ENCODE results near the gene STON2. TPM values are rescaled to one million over a fixed set of nuclear protein-coding genes. Genes with fewer than 3 reads are reported as not detected.

The STON2 gene, protein sequence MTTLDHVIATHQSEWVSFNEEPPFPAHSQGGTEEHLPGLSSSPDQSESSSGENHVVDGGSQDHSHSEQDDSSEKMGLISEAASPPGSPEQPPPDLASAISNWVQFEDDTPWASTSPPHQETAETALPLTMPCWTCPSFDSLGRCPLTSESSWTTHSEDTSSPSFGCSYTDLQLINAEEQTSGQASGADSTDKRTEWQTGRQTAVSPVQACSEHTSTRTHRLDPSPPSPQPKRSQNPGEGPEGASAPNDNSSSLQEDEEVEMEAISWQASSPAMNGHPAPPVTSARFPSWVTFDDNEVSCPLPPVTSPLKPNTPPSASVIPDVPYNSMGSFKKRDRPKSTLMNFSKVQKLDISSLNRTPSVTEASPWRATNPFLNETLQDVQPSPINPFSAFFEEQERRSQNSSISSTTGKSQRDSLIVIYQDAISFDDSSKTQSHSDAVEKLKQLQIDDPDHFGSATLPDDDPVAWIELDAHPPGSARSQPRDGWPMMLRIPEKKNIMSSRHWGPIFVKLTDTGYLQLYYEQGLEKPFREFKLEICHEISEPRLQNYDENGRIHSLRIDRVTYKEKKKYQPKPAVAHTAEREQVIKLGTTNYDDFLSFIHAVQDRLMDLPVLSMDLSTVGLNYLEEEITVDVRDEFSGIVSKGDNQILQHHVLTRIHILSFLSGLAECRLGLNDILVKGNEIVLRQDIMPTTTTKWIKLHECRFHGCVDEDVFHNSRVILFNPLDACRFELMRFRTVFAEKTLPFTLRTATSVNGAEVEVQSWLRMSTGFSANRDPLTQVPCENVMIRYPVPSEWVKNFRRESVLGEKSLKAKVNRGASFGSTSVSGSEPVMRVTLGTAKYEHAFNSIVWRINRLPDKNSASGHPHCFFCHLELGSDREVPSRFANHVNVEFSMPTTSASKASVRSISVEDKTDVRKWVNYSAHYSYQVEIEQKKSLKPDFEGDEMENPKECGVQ
- not detected in 2 replicates for polyA plus RNA-seq (2011; rRNA removed)
- polyA minus RNA-seq (2011; rRNA and poly(A)+ RNA removed): not detected in 2 replicates

DNA sequence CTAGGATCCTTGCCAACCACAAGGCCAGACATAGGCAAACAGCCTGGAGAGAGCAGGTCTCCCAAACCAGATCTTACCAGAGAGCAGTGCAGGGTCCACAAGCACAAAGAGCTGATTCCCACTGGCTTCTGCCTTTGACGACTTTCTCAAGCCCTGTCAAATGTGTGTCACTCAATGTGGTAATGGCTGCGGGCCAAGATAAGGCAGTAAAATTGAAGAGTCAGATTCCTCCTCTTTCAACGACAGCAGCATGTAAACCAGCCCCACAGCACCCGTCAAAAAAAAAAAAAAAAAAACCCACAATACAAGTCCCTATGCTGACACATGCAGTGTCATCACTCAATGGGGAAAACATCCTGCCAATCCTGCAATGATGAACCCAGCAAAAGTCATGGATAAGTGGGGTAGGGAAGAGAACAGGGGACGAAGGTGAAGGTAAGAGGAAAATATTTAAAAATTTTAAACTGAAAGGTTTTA lies at the start of gene STON2:
Gene STON2 (minus strand): TSS at position 123 of the 477 bp plus-strand sequence. CDS start 1,942 bp downstream, outside the sequence.
- POLR2A ChIA-PET: no interaction called here
- no peak within 1 kb of the TSS for H3K4me3 ChIP-seq (ENCODE audit: low read depth, low read length)

GRCh38 chr14:81449576-81449975 lies 49.5 kb upstream of the STON2 start:
- POLR2A ChIA-PET: no interaction called here
- Histone ChIP-seq H3K27ac (ENCODE audit: low read depth, low read length) (no peak overlapping the region), H3K27me3 (ENCODE audit: control insufficient read depth, insufficient read depth, low read length) (peaks cover 10% of the 10 kb centered on the region), H3K4me3 (ENCODE audit: low read depth, low read length) (no peak overlapping the region), H3K9me3 (ENCODE audit: control insufficient read depth, insufficient read depth, low read length) (no peaks in the 10 kb centered on the region)
- CTCF ChIA-PET: interaction anchor here (0.5 to 2.6 kb wide), 3 partner anchors 15 to 1476 kb away, joined by 3 to 20 read pairs (median 7); no protein-coding TSS in a partner anchor
- DNase-seq (ENCODE audit: low read depth, low spot score): no peak
- no peak for TF ChIP-seq CTCF (IDR thresholded peaks at IDR 0.05; ENCODE audit: low read depth, low read length)

More for the DNA sequence above, at the start of gene STON2:
- no peak for TF ChIP-seq CTCF (IDR thresholded peaks at IDR 0.05; ENCODE audit: low read depth, low read length)
- H3K9me3 ChIP-seq (ENCODE audit: control insufficient read depth, insufficient read depth, low read length): no peaks in the 10 kb centered on the region
- CTCF ChIA-PET: interaction anchor here (1.5 kb wide), 1 partner anchor 65 kb away, joined by 3 read pairs; no protein-coding TSS in a partner anchor
- H3K27me3 ChIP-seq (ENCODE audit: control insufficient read depth, insufficient read depth, low read length): no peaks in the 10 kb centered on the region
- H3K27ac ChIP-seq (ENCODE audit: low read depth, low read length): no peak within 1 kb of the TSS
- no peak for DNase-seq (ENCODE audit: low read depth, low spot score)

GRCh38 chr14:81449114-81449513 lies 49.0 kb upstream of the STON2 start:
- no peaks in the 10 kb centered on the region for H3K9me3 ChIP-seq (ENCODE audit: control insufficient read depth, insufficient read depth, low read length)
- no peak for DNase-seq (ENCODE audit: low read depth, low spot score)
- H3K27ac ChIP-seq (ENCODE audit: low read depth, low read length): no peak overlapping the region
- ChIA-PET POLR2A (no interaction called here), CTCF (interaction anchor here (0.6 to 2.6 kb wide), 3 partner anchors 15 to 180 kb away, joined by 5 to 20 read pairs (median 7); no protein-coding TSS in a partner anchor)
- no peak for TF ChIP-seq CTCF (IDR thresholded peaks at IDR 0.05; ENCODE audit: low read depth, low read length)
- H3K4me3 ChIP-seq (ENCODE audit: low read depth, low read length): no peak overlapping the region
- H3K27me3 ChIP-seq (ENCODE audit: control insufficient read depth, insufficient read depth, low read length): peaks cover 10% of the 10 kb centered on the region

- no peak for DNase-seq (ENCODE audit: low read depth, low spot score)
- Histone ChIP-seq H3K4me3 (ENCODE audit: low read depth, low read length) (no peak overlapping the region), H3K27me3 (ENCODE audit: control insufficient read depth, insufficient read depth, low read length) (peaks cover 10% of the 10 kb centered on the region), H3K9me3 (ENCODE audit: control insufficient read depth, insufficient read depth, low read length) (no peaks in the 10 kb centered on the region), H3K27ac (ENCODE audit: low read depth, low read length) (no peak overlapping the region)
- ChIA-PET POLR2A (interaction anchor here (0.6 kb wide), 1 partner anchor 41 kb away, joined by 7 read pairs; no protein-coding TSS in a partner anchor), CTCF (no interaction called here)
- TF ChIP-seq CTCF (IDR thresholded peaks at IDR 0.05; ENCODE audit: low read depth, low read length): no peak
Measured at GRCh38 chr14:81447021-81447764, 47.1 kb upstream of the STON2 start.

All from AG04450 (cell line).